K562 (cell line): ENCODE data around the gene ANAPC16. TPM values are rescaled to one million over a fixed set of nuclear protein-coding genes. Genes with fewer than 3 reads are reported as not detected.
A peak's percentile ranks its signal among the peaks of the same experiment; 100 is the strongest.

Experiments used
- CEBPG ChIP-seq, 3 experiments: fragments of 200-800 bp in 1 of 3; sonication (Bioruptor generic) in 1 of 3; sonication (generic) in 1 of 3; formaldehyde crosslinking in 1 of 3; IDR thresholded peaks in 2 of 3; conservative IDR thresholded peaks in 1 of 3; 2 replicates each; pipeline versions ENCODE4 v1.6.1 to v1.8.0; 2016 to 2022; ENCODE audit warnings: missing compliant biosample characterization in 2 of 3, missing genetic modification characterization in 2 of 3, mild to moderate bottlenecking in 1 of 3, missing genetic modification reagents in 1 of 3
- COPS2 ChIP-seq: fragments of 450-650 bp; conservative IDR thresholded peaks from 2 replicates; pipeline ENCODE4 v1.6.1; 2016; ENCODE audit warnings: mild to moderate bottlenecking, moderate library complexity
- CSDE1 ChIP-seq, 2 experiments: fragments of 450-650 bp; IDR thresholded peaks; 2 replicates each; pipeline ENCODE4 v1.6.1; 2016; ENCODE audit warnings: mild to moderate bottlenecking in 1 of 2
- ELF2 ChIP-seq: fragments of 250-450 bp; sonication (Bioruptor Pico); IDR thresholded peaks from 2 replicates; pipeline ENCODE4 v1.5.0; 2021; ENCODE audit warnings: mild to moderate bottlenecking
- FOXK2 ChIP-seq, 2 experiments: fragments of 450-650 bp; IDR thresholded peaks in 1 of 2; conservative IDR thresholded peaks in 1 of 2; 2 replicates each; pipeline ENCODE4 v1.6.1; 2016; ENCODE audit warnings: low read depth in 2 of 2, mild to moderate bottlenecking in 1 of 2
- L3MBTL2 ChIP-seq: fragments of 450-650 bp; IDR thresholded peaks from 2 replicates; pipeline ENCODE4 v1.6.1; 2016; ENCODE audit warnings: mild to moderate bottlenecking, moderate library complexity
- NBN ChIP-seq: fragments of 450-650 bp; IDR thresholded peaks from 2 replicates; pipeline ENCODE4 v1.6.1; 2016; ENCODE audit warnings: low read depth, mild to moderate bottlenecking
- NCOA6 ChIP-seq: fragments of 450-650 bp; IDR thresholded peaks from 2 replicates; pipeline ENCODE4 v1.6.1; 2017; ENCODE audit warnings: mild to moderate bottlenecking
- NONO ChIP-seq, 2 experiments: fragments of 200-400 bp in 1 of 2; fragments of 450-650 bp in 1 of 2; formaldehyde crosslinking in 1 of 2; IDR thresholded peaks; 2 replicates each; pipeline ENCODE4 v1.6.1; 2017; ENCODE audit warnings: low read depth in 2 of 2, mild to moderate bottlenecking in 2 of 2, moderate library complexity in 2 of 2, low read length in 1 of 2
- NR0B1 ChIP-seq: fragments of 450-650 bp; IDR thresholded peaks from one replicate; pipeline ENCODE4 v1.6.1; 2018; ENCODE audit warnings: mild to moderate bottlenecking, moderate library complexity; ENCODE audit not compliant: partially characterized antibody
- PML ChIP-seq: IDR thresholded peaks from 2 replicates; pipeline ENCODE4 v1.6.1; 2012; ENCODE audit warnings: low read length, inconsistent platforms
- SAFB ChIP-seq: fragments of 200-400 bp; formaldehyde crosslinking; IDR thresholded peaks from 2 replicates; pipeline ENCODE4 v1.6.1; 2017; ENCODE audit warnings: low read depth, low read length, borderline replicate concordance
- ZBTB17 ChIP-seq: fragments of 450-650 bp; formaldehyde crosslinking; IDR thresholded peaks from 2 replicates; pipeline ENCODE4 v1.4.0; 2020; ENCODE audit warnings: mild to moderate bottlenecking
- ZFP36 ChIP-seq: fragments of 150-350 bp; IDR thresholded peaks from 2 replicates; pipeline ENCODE4 v1.6.1; 2018; ENCODE audit warnings: low read length, low read depth; ENCODE audit not compliant: partially characterized antibody
- ZNF174 ChIP-seq: fragments of 250-450 bp; sonication (Bioruptor Pico); IDR thresholded peaks from 2 replicates; pipeline ENCODE4 v1.4.0; 2020; ENCODE audit warnings: mild to moderate bottlenecking
- ZNF311 ChIP-seq: fragments of 250-450 bp; sonication (Bioruptor Pico); IDR thresholded peaks from 2 replicates; pipeline ENCODE4 v1.4.0; 2020; ENCODE audit warnings: mild to moderate bottlenecking, moderate library complexity
- ZNF347 ChIP-seq: fragments of 450-650 bp; formaldehyde crosslinking; IDR thresholded peaks from 2 replicates; pipeline ENCODE4 v1.4.0; 2020; ENCODE audit warnings: low read depth, mild to moderate bottlenecking, moderate library complexity
- ZNF644 ChIP-seq: fragments of 200-800 bp; sonication (Bioruptor generic); IDR thresholded peaks from 2 replicates; pipeline ENCODE4 v1.6.1; 2016; ENCODE audit warnings: low read depth, missing genetic modification characterization, missing compliant biosample characterization
- polyA plus RNA-seq, 8 experiments: library from polyadenylated mRNA; depleted of rRNA in 4 of 8; stranded (reverse) in 5 of 8; unstranded in 3 of 8; fragments of >200 nt; fragmentation: Nextera tagmentation in 2 of 8; fragmentation: Illumina TruSeq in 1 of 8; extraction: Ambion mirVana in 2 of 8; extraction: Trizol in 1 of 8; gene quantifications; 2 replicates each; pipeline versions ENCODE4 v1.2.1 to v1.2.3, GENCODE V29; 2011 to 2014; ENCODE audit warnings: inconsistent platforms in 1 of 8, missing spikeins in 1 of 8
- total RNA-seq, 7 experiments: library from RNA; depleted of rRNA in 6 of 7; stranded (reverse); fragments of >200 nt in 6 of 7; fragmentation: Illumina TruSeq in 2 of 7; extraction: Trizol in 2 of 7; gene quantifications; 2 replicates each; pipeline versions ENCODE4 v1.2.1 to v1.2.3, GENCODE V29; 2011 to 2021; ENCODE audit warnings: low replicate concordance in 1 of 7
- TF ChIP-seq, protein P1 (sequence below), 3 experiments: fragments of 200-800 bp in 1 of 3; fragments of 250-450 bp in 1 of 3; fragments of 450-650 bp in 1 of 3; sonication (Bioruptor Pico) in 1 of 3; sonication (Bioruptor generic) in 1 of 3; formaldehyde crosslinking in 1 of 3; IDR thresholded peaks; 2 replicates each; pipeline versions ENCODE4 v1.6.1 to v1.8.0; 2016 to 2022; ENCODE audit warnings: mild to moderate bottlenecking in 2 of 3, missing genetic modification characterization in 2 of 3, missing compliant biosample characterization in 1 of 3, moderate library complexity in 1 of 3
- TF ChIP-seq, protein P2 (sequence below): sonication (generic); formaldehyde crosslinking; IDR thresholded peaks from 2 replicates; pipeline ENCODE4 v1.8.1; 2023; ENCODE audit warnings: mild to moderate bottlenecking, missing genetic modification reagents

The ANAPC16 gene
- total and polyA plus RNA-seq, 9 of the 15 experiments (the other 6 are each of a cell fraction or from before 2014, with no cell fraction given) = 42.6 to 208 (median 108) TPM

DNA sequence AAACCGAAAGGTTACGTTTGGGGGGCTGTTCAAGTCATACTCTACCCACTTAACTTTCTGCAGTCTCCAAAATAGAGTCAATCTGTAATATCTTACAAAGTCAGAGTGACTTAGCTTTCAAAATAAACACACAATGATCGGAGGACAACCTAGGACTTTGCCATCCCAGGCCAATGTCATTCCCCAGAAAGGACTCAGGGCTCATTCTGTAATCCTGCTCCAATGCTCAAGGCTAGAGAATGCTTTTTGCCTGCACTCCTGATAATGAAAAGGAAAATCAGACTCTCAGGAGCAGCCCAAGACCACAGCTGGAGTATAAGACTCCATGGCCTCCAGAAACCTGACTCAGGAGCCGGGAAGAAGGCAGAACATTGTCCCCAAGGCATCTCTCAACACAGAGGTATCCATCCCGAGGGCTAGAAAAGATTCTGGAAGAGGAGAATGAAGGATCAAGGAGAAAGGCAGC, 28.8 kb downstream of the ANAPC16 start (continued):
- TF ChIP-seq ZBTB17 (CRISPR knock-in tag) (0 out of 2 replicates have a peak, but pooled peaks have one; percentile 28), PML (peak; percentile 14; the same call in 1 of the 2 replicates), NCOA6 (no peak), ZNF174 (CRISPR knock-in tag) (no peak), ZNF644 (tag) (peak; percentile 36; the same call in 1 of the 2 replicates), CSDE1 (IDR thresholded peaks at IDR 0.05) (no peak), ELF2 (CRISPR knock-in tag) (no peak), L3MBTL2 (no peak), NONO (IDR thresholded peaks at IDR 0.05; ENCODE audit: low read depth in 2 of 2, low read length in 1 of 2) (no peak), ZFP36 (no peak), FOXK2 (conservative IDR thresholded peaks at IDR 0.05 in 1 of 2, IDR thresholded peaks at IDR 0.05 in 1 of 2; ENCODE audit: low read depth in 2 of 2) (no peak), NR0B1 (no peak), ZNF347 (CRISPR knock-in tag) (no peak), CEBPG (CRISPR knock-in tag; IDR thresholded peaks at IDR 0.05) (no peak), CEBPG (tag; conservative IDR thresholded peaks at IDR 0.05 in 1 of 2, IDR thresholded peaks at IDR 0.05 in 1 of 2) (no peak), ZNF311 (CRISPR knock-in tag) (no peak), NBN (0 out of 2 replicates have a peak, but pooled peaks have one; percentile 14), COPS2 (no peak), SAFB (no peak)
- TF ChIP-seq, protein P1, sequence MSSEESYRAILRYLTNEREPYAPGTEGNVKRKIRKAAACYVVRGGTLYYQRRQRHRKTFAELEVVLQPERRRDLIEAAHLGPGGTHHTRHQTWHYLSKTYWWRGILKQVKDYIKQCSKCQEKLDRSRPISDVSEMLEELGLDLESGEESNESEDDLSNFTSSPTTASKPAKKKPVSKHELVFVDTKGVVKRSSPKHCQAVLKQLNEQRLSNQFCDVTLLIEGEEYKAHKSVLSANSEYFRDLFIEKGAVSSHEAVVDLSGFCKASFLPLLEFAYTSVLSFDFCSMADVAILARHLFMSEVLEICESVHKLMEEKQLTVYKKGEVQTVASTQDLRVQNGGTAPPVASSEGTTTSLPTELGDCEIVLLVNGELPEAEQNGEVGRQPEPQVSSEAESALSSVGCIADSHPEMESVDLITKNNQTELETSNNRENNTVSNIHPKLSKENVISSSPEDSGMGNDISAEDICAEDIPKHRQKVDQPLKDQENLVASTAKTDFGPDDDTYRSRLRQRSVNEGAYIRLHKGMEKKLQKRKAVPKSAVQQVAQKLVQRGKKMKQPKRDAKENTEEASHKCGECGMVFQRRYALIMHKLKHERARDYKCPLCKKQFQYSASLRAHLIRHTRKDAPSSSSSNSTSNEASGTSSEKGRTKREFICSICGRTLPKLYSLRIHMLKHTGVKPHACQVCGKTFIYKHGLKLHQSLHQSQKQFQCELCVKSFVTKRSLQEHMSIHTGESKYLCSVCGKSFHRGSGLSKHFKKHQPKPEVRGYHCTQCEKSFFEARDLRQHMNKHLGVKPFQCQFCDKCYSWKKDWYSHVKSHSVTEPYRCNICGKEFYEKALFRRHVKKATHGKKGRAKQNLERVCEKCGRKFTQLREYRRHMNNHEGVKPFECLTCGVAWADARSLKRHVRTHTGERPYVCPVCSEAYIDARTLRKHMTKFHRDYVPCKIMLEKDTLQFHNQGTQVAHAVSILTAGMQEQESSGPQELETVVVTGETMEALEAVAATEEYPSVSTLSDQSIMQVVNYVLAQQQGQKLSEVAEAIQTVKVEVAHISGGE (CRISPR knock-in tag; IDR thresholded peaks at IDR 0.05) = no peak
- TF ChIP-seq, protein P2, sequence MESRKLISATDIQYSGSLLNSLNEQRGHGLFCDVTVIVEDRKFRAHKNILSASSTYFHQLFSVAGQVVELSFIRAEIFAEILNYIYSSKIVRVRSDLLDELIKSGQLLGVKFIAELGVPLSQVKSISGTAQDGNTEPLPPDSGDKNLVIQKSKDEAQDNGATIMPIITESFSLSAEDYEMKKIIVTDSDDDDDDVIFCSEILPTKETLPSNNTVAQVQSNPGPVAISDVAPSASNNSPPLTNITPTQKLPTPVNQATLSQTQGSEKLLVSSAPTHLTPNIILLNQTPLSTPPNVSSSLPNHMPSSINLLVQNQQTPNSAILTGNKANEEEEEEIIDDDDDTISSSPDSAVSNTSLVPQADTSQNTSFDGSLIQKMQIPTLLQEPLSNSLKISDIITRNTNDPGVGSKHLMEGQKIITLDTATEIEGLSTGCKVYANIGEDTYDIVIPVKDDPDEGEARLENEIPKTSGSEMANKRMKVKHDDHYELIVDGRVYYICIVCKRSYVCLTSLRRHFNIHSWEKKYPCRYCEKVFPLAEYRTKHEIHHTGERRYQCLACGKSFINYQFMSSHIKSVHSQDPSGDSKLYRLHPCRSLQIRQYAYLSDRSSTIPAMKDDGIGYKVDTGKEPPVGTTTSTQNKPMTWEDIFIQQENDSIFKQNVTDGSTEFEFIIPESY = no peak
